SK-N-SH (cell line): ENCODE data around the gene SGSM2. TPM values are rescaled to one million over a fixed set of nuclear protein-coding genes. Genes with fewer than 3 reads are reported as not detected.

Experiments used
- CHD2 ChIP-seq: fragments of 150-350 bp; IDR thresholded peaks from 2 replicates; pipeline ENCODE4 v1.6.1; 2018; ENCODE audit warnings: low read length; ENCODE audit not compliant: partially characterized antibody
- CTCF ChIP-seq: fragments of 200-600 bp; sonication (generic); IDR thresholded peaks from 2 replicates; pipeline ENCODE4 v1.6.1; 2017; ENCODE audit warnings: antibody characterized with exemption, mild to moderate bottlenecking, moderate library complexity
- FOSL2 ChIP-seq: IDR thresholded peaks from 2 replicates; pipeline ENCODE4 v1.4.0; 2012; ENCODE audit warnings: low read depth, mild to moderate bottlenecking, moderate library complexity, borderline replicate concordance
- FOXJ3 ChIP-seq: sonication (generic); formaldehyde crosslinking; IDR thresholded peaks from 2 replicates; pipeline ENCODE4 v1.5.1; 2020; ENCODE audit warnings: mild to moderate bottlenecking, missing genetic modification reagents
- FOXM1 ChIP-seq: IDR thresholded peaks from 2 replicates; pipeline ENCODE4 v1.4.0; 2012; ENCODE audit warnings: low read depth, mild to moderate bottlenecking
- GATA2 ChIP-seq: sonication (generic); formaldehyde crosslinking; IDR thresholded peaks from 2 replicates; pipeline ENCODE4 v1.5.0; 2020; ENCODE audit warnings: mild to moderate bottlenecking, missing genetic modification reagents
- JUND ChIP-seq: IDR thresholded peaks from 2 replicates; pipeline ENCODE4 v1.4.0; 2012
- MXI1 ChIP-seq: IDR thresholded peaks from 2 replicates; pipeline ENCODE4 v1.6.1; 2012; ENCODE audit warnings: mild to moderate bottlenecking, low read depth, low read length, improper control_type of control experiment
- NFIC ChIP-seq: IDR thresholded peaks from 2 replicates; pipeline ENCODE4 v1.4.0; 2012; ENCODE audit warnings: borderline replicate concordance
- NRF1 ChIP-seq: IDR thresholded peaks from 2 replicates; pipeline ENCODE4 v1.6.1; 2012; ENCODE audit warnings: low read depth, mild to moderate bottlenecking, low read length
- POLR2AphosphoS5 ChIP-seq: IDR thresholded peaks from 2 replicates; pipeline ENCODE4 v1.6.1; 2012; ENCODE audit warnings: low read depth, low read length
- RAD21 ChIP-seq: IDR thresholded peaks from 2 replicates; pipeline ENCODE4 v1.6.1; 2012; ENCODE audit warnings: mild to moderate bottlenecking, low read length
- RCOR1 ChIP-seq: fragments of 150-350 bp; IDR thresholded peaks from 2 replicates; pipeline ENCODE4 v1.6.1; 2017; ENCODE audit warnings: antibody characterized with exemption, low read length
- REST ChIP-seq: IDR thresholded peaks from 2 replicates; pipeline ENCODE4 v1.6.1; 2012; ENCODE audit warnings: mild to moderate bottlenecking, low read depth, low read length, moderate library complexity
- RFX5 ChIP-seq: IDR thresholded peaks from 2 replicates; pipeline ENCODE4 v1.6.1; 2012; ENCODE audit warnings: mild to moderate bottlenecking, improper control_type of control experiment, low read length
- RXRA ChIP-seq: IDR thresholded peaks from 2 replicates; pipeline ENCODE4 v1.4.0; 2012; ENCODE audit warnings: low read depth, mild to moderate bottlenecking, borderline replicate concordance
- SIN3A ChIP-seq: IDR thresholded peaks from 2 replicates; pipeline ENCODE4 v1.6.1; 2012; ENCODE audit warnings: low read depth, mild to moderate bottlenecking, low read length, moderate library complexity, borderline replicate concordance
- SMC3 ChIP-seq: IDR thresholded peaks from 2 replicates; pipeline ENCODE4 v1.6.1; 2012; ENCODE audit warnings: low read depth, low read length, improper control_type of control experiment
- TAF1 ChIP-seq: IDR thresholded peaks from 2 replicates; pipeline ENCODE4 v1.6.1; 2012; ENCODE audit warnings: low read depth, mild to moderate bottlenecking, low read length, moderate library complexity, borderline replicate concordance
- TCF12 ChIP-seq: IDR thresholded peaks from 2 replicates; pipeline ENCODE4 v1.4.0; 2012
- TEAD4 ChIP-seq: IDR thresholded peaks from 2 replicates; pipeline ENCODE4 v1.4.0; 2012; ENCODE audit warnings: mild to moderate bottlenecking, borderline replicate concordance; ENCODE audit not compliant: insufficient read depth
- USF1 ChIP-seq: IDR thresholded peaks from 2 replicates; pipeline ENCODE4 v1.4.0; 2012; ENCODE audit warnings: low read depth, borderline replicate concordance
- YY1 ChIP-seq: IDR thresholded peaks from 2 replicates; pipeline ENCODE4 v1.4.0; 2012; ENCODE audit warnings: low read depth, mild to moderate bottlenecking
- ZBTB33 ChIP-seq: IDR thresholded peaks from 2 replicates; pipeline ENCODE4 v1.4.0; 2012; ENCODE audit warnings: low read depth, borderline replicate concordance
- polyA plus RNA-seq, 3 experiments: library from polyadenylated mRNA; depleted of rRNA; stranded (reverse); fragments of >200 nt; gene quantifications; 2 replicates each; pipeline ENCODE4 v1.2.3, GENCODE V29; 2012

SGSM2 gene
- polyA plus RNA-seq, 1 of the 3 experiments (the other 2 are of a cell fraction), result 85.9 TPM

- TF ChIP-seq ZBTB33 (no peak), JUND (no peak), GATA2 (CRISPR knock-in tag) (no peak), POLR2AphosphoS5 (0 out of 2 replicates have a peak, but pooled peaks have one; percentile 7), REST (no peak), USF1 (peak; percentile 72; the same call in 1 of the 2 replicates), SIN3A (0 out of 2 replicates have a peak, but pooled peaks have one; percentile 22), RXRA (no peak), NFIC (no peak), TAF1 (peak; percentile 29; the same call in 1 of the 2 replicates), CTCF (no peak), FOXM1 (no peak), SMC3 (no peak), RFX5 (no peak), TCF12 (no peak), TEAD4 (no peak), RCOR1 (no peak), FOSL2 (no peak), FOXJ3 (CRISPR knock-in tag) (no peak), MXI1 (peak; percentile 89), YY1 (0 out of 2 replicates have a peak, but pooled peaks have one; percentile 50), NRF1 (peak; percentile 80), CHD2 (no peak), RAD21 (no peak)
Observed at GRCh38 chr17:2393174-2393953, 56.1 kb downstream of the SGSM2 start (continued).
